Subcutaneous abdominal adipose tissue (tissue), 5 donors: Measurements from ENCODE around the gene HDAC11.

ENCODE experiments used
- H3K27ac ChIP-seq: one replicate; pipeline ENCODE4 v1.7.0; 2013; ENCODE audit warnings: low read depth, mild to moderate bottlenecking, inconsistent platforms, low read length, moderate library complexity
- H3K27me3 ChIP-seq, 5 donors: one replicate each; pipeline ENCODE4 v1.7.0; 2013; ENCODE audit warnings: low read length in 5 of 5, inconsistent platforms in 1 of 5; ENCODE audit not compliant: control insufficient read depth in 5 of 5, insufficient read depth in 4 of 5
- H3K36me3 ChIP-seq, 5 donors: one replicate each; pipeline ENCODE4 v1.7.0; 2013; ENCODE audit warnings: low read length in 5 of 5; ENCODE audit not compliant: control insufficient read depth in 5 of 5, insufficient read depth in 5 of 5
- H3K4me1 ChIP-seq, 5 donors: one replicate each; pipeline ENCODE4 v1.7.0; 2013; ENCODE audit warnings: low read length in 5 of 5, mild to moderate bottlenecking in 3 of 5, moderate library complexity in 1 of 5; ENCODE audit not compliant: control insufficient read depth in 5 of 5, insufficient read depth in 5 of 5
- H3K4me3 ChIP-seq, 5 donors: one replicate each; pipeline ENCODE4 v1.7.0; 2013; ENCODE audit warnings: low read length in 5 of 5, low read depth in 1 of 5
- H3K9ac ChIP-seq, 5 donors: one replicate each; pipeline ENCODE4 v1.7.0; 2013; ENCODE audit warnings: low read length in 5 of 5, mild to moderate bottlenecking in 4 of 5, moderate library complexity in 3 of 5
- H3K9me3 ChIP-seq, 5 donors: one replicate each; pipeline ENCODE4 v1.7.0; 2013; ENCODE audit warnings: low read length in 5 of 5; ENCODE audit not compliant: control insufficient read depth in 5 of 5
- donor health status: healthy.
- donor health status: healthy.
- donor health status: healthy.
- donor health status: healthy.
- donor health status: healthy.

HDAC11 gene

GRCh38 chr3:13513913-13514517 lies 33.9 kb downstream of the HDAC11 start:
- peaks cover 16 to 70% (median 50%) of the 10 kb centered on the region in 5 donors for H3K4me1 ChIP-seq
- no peaks in the 10 kb centered on the region for H3K27me3 ChIP-seq
- no peaks in the 10 kb centered on the region for H3K9me3 ChIP-seq
- peak overlapping the region; percentile 24 for H3K27ac ChIP-seq
- no peaks in the 10 kb centered on the region for H3K36me3 ChIP-seq
- no peak overlapping the region for H3K9ac ChIP-seq
- no peak overlapping the region for H3K4me3 ChIP-seq

GRCh38 chr3:13514639-13515435 lies 34.7 kb downstream of the HDAC11 start:
- no peaks in the 10 kb centered on the region for H3K36me3 ChIP-seq
- no peak overlapping the region for H3K4me3 ChIP-seq
- no peaks in the 10 kb centered on the region for H3K27me3 ChIP-seq
- H3K9me3 ChIP-seq: no peaks in the 10 kb centered on the region
- H3K4me1 ChIP-seq: peaks cover 16 to 72% (median 58%) of the 10 kb centered on the region in 5 donors
- H3K27ac ChIP-seq: peak overlapping the region; percentile 74
- no peak overlapping the region for H3K9ac ChIP-seq

GRCh38 chr3:13515786-13516759 lies 36.0 kb downstream of the HDAC11 start:
- Histone ChIP-seq H3K27me3 (no peaks in the 10 kb centered on the region), H3K4me1 (peaks cover 16 to 73% (median 64%) of the 10 kb centered on the region in 5 donors), H3K36me3 (no peaks in the 10 kb centered on the region), H3K4me3 (no peak overlapping the region), H3K9ac (peak overlapping the region in 2 of 5 donors; percentile 11 to 59), H3K27ac (peak overlapping the region; percentile 74), H3K9me3 (no peaks in the 10 kb centered on the region)

GRCh38 chr3:13516760-13517135 lies 36.6 kb downstream of the HDAC11 start:
- Histone ChIP-seq H3K4me1 (peaks cover 16 to 70% (median 64%) of the 10 kb centered on the region in 5 donors), H3K9me3 (no peaks in the 10 kb centered on the region), H3K27ac (peak overlapping the region; percentile 74), H3K4me3 (no peak overlapping the region), H3K36me3 (no peaks in the 10 kb centered on the region), H3K9ac (peak overlapping the region in 1 of 5 donors; percentile 59), H3K27me3 (no peaks in the 10 kb centered on the region)

- peak overlapping the region; percentile 74 for H3K27ac ChIP-seq
- peak overlapping the region in 1 of 5 donors; percentile 23 for H3K4me3 ChIP-seq
- no peaks in the 10 kb centered on the region for H3K36me3 ChIP-seq
- no peaks in the 10 kb centered on the region for H3K9me3 ChIP-seq
- H3K9ac ChIP-seq: peak overlapping the region in 1 of 5 donors; percentile 8
- H3K27me3 ChIP-seq: no peaks in the 10 kb centered on the region
- H3K4me1 ChIP-seq: peaks cover 16 to 68% (median 64%) of the 10 kb centered on the region in 5 donors
These were observed 37.3 kb downstream of the HDAC11 start for GRCh38 chr3:13517253-13517977.

- Histone ChIP-seq H3K36me3 (no peaks in the 10 kb centered on the region), H3K4me1 (peaks cover 14 to 59% (median 54%) of the 10 kb centered on the region in 5 donors), H3K9ac (peak overlapping the region in 2 of 5 donors; percentile 53 to 54), H3K9me3 (no peaks in the 10 kb centered on the region), H3K27me3 (no peaks in the 10 kb centered on the region), H3K27ac (peak overlapping the region; percentile 60), H3K4me3 (no peak overlapping the region)
These were observed 38.4 kb downstream of the HDAC11 start for GRCh38 chr3:13518516-13518953.

GRCh38 chr3:13519006-13519791 lies 39.1 kb downstream of the HDAC11 start:
- Histone ChIP-seq H3K27me3 (no peaks in the 10 kb centered on the region), H3K4me1 (peaks cover 14 to 53% (median 50%) of the 10 kb centered on the region in 5 donors), H3K4me3 (no peak overlapping the region), H3K9me3 (no peaks in the 10 kb centered on the region), H3K36me3 (no peaks in the 10 kb centered on the region), H3K9ac (peak overlapping the region in 2 of 5 donors; percentile 53 to 54), H3K27ac (peak overlapping the region; percentile 60)

GRCh38 chr3:13520326-13520880 lies 40.3 kb downstream of the HDAC11 start:
- no peak overlapping the region for H3K4me3 ChIP-seq
- no peaks in the 10 kb centered on the region for H3K9me3 ChIP-seq
- peak overlapping the region in 1 of 5 donors; percentile 19 for H3K9ac ChIP-seq
- no peak overlapping the region for H3K27ac ChIP-seq
- H3K27me3 ChIP-seq: no peaks in the 10 kb centered on the region
- H3K36me3 ChIP-seq: no peaks in the 10 kb centered on the region
- H3K4me1 ChIP-seq: peaks cover 14 to 57% (median 50%) of the 10 kb centered on the region in 5 donors
